Fibroblast of lung (primary cell): ENCODE data around the gene COASY. TPM values are rescaled to one million over a fixed set of nuclear protein-coding genes. Genes with fewer than 3 reads are reported as not detected.

Experiments used
- DNase-seq, 2 donors: peaks; one replicate each; pipeline versions ENCODE4 v3.0.0 to v3.0.0-alpha.2; 2010; ENCODE audit warnings: low read depth in 2 of 2
- H2AFZ ChIP-seq: 2 replicates; pipeline ENCODE4 v1.5.1; 2012; ENCODE audit warnings: low read length, control low read depth, inconsistent platforms
- H3K27ac ChIP-seq: 2 replicates; pipeline ENCODE4 v1.5.1; 2011; ENCODE audit warnings: low read length, control low read depth; ENCODE audit not compliant: insufficient read depth
- H3K27me3 ChIP-seq: 2 replicates; pipeline ENCODE4 v1.5.1; 2011; ENCODE audit warnings: mild to moderate bottlenecking, low read length; ENCODE audit not compliant: control insufficient read depth, insufficient read depth
- H3K36me3 ChIP-seq: 2 replicates; pipeline ENCODE4 v1.5.1; 2011; ENCODE audit warnings: low read length; ENCODE audit not compliant: control insufficient read depth, insufficient read depth
- H3K4me1 ChIP-seq: 2 replicates; pipeline ENCODE4 v1.5.1; 2011; ENCODE audit warnings: low read length; ENCODE audit not compliant: control insufficient read depth, insufficient read depth; ENCODE audit errors: extremely low read depth
- H3K4me2 ChIP-seq: 2 replicates; pipeline ENCODE4 v1.5.1; 2011; ENCODE audit warnings: low read length, control low read depth; ENCODE audit not compliant: insufficient read depth; ENCODE audit errors: extremely low read depth
- H3K4me3 ChIP-seq, 4 experiments: fragments of 200-600 bp in 1 of 4; sonication (generic) in 1 of 4; replicated peaks in 1 of 4; 2 replicates each; pipeline ENCODE4 v1.5.1; 2011 to 2016; ENCODE audit warnings: low read length in 4 of 4, low read depth in 3 of 4, mild to moderate bottlenecking in 3 of 4, control low read depth in 2 of 4, inconsistent platforms in 1 of 4, mixed read lengths in 1 of 4; ENCODE audit not compliant: insufficient read depth in 1 of 4; ENCODE audit errors: control extremely low read depth in 1 of 4
- H3K79me2 ChIP-seq: 2 replicates; pipeline ENCODE4 v1.5.1; 2012; ENCODE audit warnings: mild to moderate bottlenecking, low read length, inconsistent platforms; ENCODE audit not compliant: control insufficient read depth, insufficient read depth
- H3K9ac ChIP-seq: 2 replicates; pipeline ENCODE4 v1.5.1; 2011; ENCODE audit warnings: mild to moderate bottlenecking, low read length, control low read depth; ENCODE audit not compliant: insufficient read depth
- H3K9me3 ChIP-seq: 2 replicates; pipeline ENCODE4 v1.5.1; 2012; ENCODE audit warnings: low read depth, low read length; ENCODE audit not compliant: control insufficient read depth, insufficient read depth
- H4K20me1 ChIP-seq: 2 replicates; pipeline ENCODE4 v1.5.1; 2011; ENCODE audit warnings: low read length; ENCODE audit not compliant: control insufficient read depth, insufficient read depth; ENCODE audit errors: extremely low read depth
- EZH2 ChIP-seq: IDR thresholded peaks from 2 replicates; pipeline ENCODE4 v1.5.1; 2012; ENCODE audit warnings: low read length, control low read depth, mild to moderate bottlenecking; ENCODE audit errors: missing control alignments
- polyA plus RNA-seq, 2 donors: library from polyadenylated mRNA; depleted of rRNA in 1 of 2; stranded (reverse) in 1 of 2; unstranded in 1 of 2; fragments of >200 nt; gene quantifications; 2 replicates each; pipeline ENCODE4 v1.2.1, GENCODE V29; 2011 to 2012; ENCODE audit warnings: missing spikeins in 1 of 2
- total RNA-seq: library from RNA; depleted of rRNA; stranded (reverse); fragments of >200 nt; gene quantifications from 2 replicates; pipeline ENCODE4 v1.2.1, GENCODE V29; 2014
- TF ChIP-seq, protein P1 (sequence below), 2 donors: IDR thresholded peaks in 1 of 2; conservative IDR thresholded peaks in 1 of 2; 1 replicate in 1 of 2; 2 replicates in 1 of 2; pipeline ENCODE4 v1.5.1; 2011 to 2012; ENCODE audit warnings: low read length in 2 of 2, control low read depth in 1 of 2, inconsistent platforms in 1 of 2, low read depth in 1 of 2, mild to moderate bottlenecking in 1 of 2

Gene COASY
- total and polyA plus RNA-seq, 2 donors (not counting 1 experiment from before 2014, with no cell fraction given) = 16.5 to 20.3 TPM

DNA sequence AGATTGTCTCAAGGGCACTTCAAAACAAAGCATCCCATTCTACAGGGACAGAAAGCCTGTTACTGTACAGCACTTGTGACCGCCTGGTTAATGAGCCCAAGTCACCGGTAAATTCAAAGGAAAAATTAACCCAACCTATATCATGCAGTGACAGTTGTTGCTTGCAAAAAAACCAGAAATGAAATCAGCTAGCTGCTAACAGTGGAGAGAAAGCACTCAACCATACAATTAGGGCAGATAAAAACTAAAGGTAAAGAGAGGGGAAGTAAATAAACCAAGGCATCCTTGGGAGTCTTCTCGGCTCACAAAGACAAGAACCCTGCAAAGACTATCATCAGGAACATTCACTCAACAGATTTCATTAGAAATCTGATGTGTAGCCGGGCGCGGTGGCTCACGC, 41.4 kb downstream of the COASY start:
- H3K27me3 ChIP-seq = no peaks in the 10 kb centered on the region
- no peak for TF ChIP-seq EZH2
- TF ChIP-seq, protein P1, sequence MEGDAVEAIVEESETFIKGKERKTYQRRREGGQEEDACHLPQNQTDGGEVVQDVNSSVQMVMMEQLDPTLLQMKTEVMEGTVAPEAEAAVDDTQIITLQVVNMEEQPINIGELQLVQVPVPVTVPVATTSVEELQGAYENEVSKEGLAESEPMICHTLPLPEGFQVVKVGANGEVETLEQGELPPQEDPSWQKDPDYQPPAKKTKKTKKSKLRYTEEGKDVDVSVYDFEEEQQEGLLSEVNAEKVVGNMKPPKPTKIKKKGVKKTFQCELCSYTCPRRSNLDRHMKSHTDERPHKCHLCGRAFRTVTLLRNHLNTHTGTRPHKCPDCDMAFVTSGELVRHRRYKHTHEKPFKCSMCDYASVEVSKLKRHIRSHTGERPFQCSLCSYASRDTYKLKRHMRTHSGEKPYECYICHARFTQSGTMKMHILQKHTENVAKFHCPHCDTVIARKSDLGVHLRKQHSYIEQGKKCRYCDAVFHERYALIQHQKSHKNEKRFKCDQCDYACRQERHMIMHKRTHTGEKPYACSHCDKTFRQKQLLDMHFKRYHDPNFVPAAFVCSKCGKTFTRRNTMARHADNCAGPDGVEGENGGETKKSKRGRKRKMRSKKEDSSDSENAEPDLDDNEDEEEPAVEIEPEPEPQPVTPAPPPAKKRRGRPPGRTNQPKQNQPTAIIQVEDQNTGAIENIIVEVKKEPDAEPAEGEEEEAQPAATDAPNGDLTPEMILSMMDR (conservative IDR thresholded peaks at IDR 0.05 in 1 of 2, IDR thresholded peaks at IDR 0.05 in 1 of 2; ENCODE audit: low read depth in 1 of 2, low read length in 2 of 2) = no peak
- no peaks in the 10 kb centered on the region for H3K36me3 ChIP-seq
- no peak overlapping the region for H3K27ac ChIP-seq
- H3K9ac ChIP-seq = no peak overlapping the region
- peaks cover 64% of the 10 kb centered on the region for H3K79me2 ChIP-seq
- DNase-seq = no peak
- H3K4me3 ChIP-seq = no peak overlapping the region
- H3K4me2 ChIP-seq = no peak overlapping the region
- peaks cover 3% of the 10 kb centered on the region for H3K4me1 ChIP-seq
- no peaks in the 10 kb centered on the region for H3K9me3 ChIP-seq
- no peak overlapping the region for H2AFZ ChIP-seq
- H4K20me1 ChIP-seq = peaks cover 1% of the 10 kb centered on the region

DNA sequence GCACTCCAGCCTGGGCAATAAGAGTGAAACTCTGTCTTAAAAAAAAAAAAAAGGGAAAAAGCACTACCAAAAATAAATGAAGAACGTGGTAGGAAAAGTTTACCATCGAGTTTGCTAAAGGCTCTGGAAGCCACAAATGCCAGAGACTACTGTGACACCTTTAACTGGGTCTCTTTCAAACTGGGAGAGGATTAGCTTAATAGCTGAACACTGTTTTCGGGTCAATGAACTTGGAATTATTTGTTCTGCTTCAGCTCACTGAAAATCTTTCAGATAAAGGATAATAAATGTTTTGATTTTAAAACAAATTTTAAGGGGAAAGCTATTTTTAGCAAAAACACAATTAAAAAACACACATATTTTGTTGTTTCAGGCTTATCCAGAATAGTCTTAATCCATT, 45.8 kb downstream of the COASY start:
- peaks cover 3% of the 10 kb centered on the region for H3K4me1 ChIP-seq
- no peak for DNase-seq
- no peaks in the 10 kb centered on the region for H4K20me1 ChIP-seq
- no peak overlapping the region for H3K9ac ChIP-seq
- no peak overlapping the region for H2AFZ ChIP-seq
- peak overlapping the region; percentile 62 to 98 (median 84) for H3K4me3 ChIP-seq
- peaks cover 3% of the 10 kb centered on the region for H3K36me3 ChIP-seq
- H3K27me3 ChIP-seq = no peaks in the 10 kb centered on the region
- no peaks in the 10 kb centered on the region for H3K9me3 ChIP-seq
- TF ChIP-seq EZH2 = no peak
- TF ChIP-seq, protein P1 (conservative IDR thresholded peaks at IDR 0.05 in 1 of 2, IDR thresholded peaks at IDR 0.05 in 1 of 2; ENCODE audit: low read depth in 1 of 2, low read length in 2 of 2) = no peak
- H3K79me2 ChIP-seq = peaks cover 55% of the 10 kb centered on the region
- no peak overlapping the region for H3K27ac ChIP-seq
- H3K4me2 ChIP-seq = peak overlapping the region; percentile 36

GRCh38 chr17:42608305-42609181, 46.6 kb downstream of the COASY start:
- no peak for TF ChIP-seq EZH2
- TF ChIP-seq, protein P1 (conservative IDR thresholded peaks at IDR 0.05 in 1 of 2, IDR thresholded peaks at IDR 0.05 in 1 of 2; ENCODE audit: low read depth in 1 of 2, low read length in 2 of 2) = no peak
- Histone ChIP-seq H3K9me3 (no peaks in the 10 kb centered on the region), H3K27ac (peak overlapping the region; percentile 73), H3K36me3 (peaks cover 4% of the 10 kb centered on the region), H3K27me3 (no peaks in the 10 kb centered on the region), H3K4me3 (peak overlapping the region; percentile 62 to 98 (median 84)), H3K79me2 (peaks cover 48% of the 10 kb centered on the region), H3K9ac (peak overlapping the region; percentile 77), H3K4me1 (peaks cover 3% of the 10 kb centered on the region), H2AFZ (peak overlapping the region; percentile 30), H4K20me1 (no peaks in the 10 kb centered on the region), H3K4me2 (peak overlapping the region; percentile 36)
- DNase-seq = no peak
